ENCODE data around the gene KRT86.

KRT86 gene

GRCh38 chr12:52305921-52306705 is 31.7 kb downstream of the KRT86 start:
- Histone ChIP-seq H3K4me3 (ENCODE audit: low read length) (no peak overlapping the region), H3K4me1 (ENCODE audit: low read length) (no peaks in the 10 kb centered on the region), H3K79me2 (ENCODE audit: low read length) (no peaks in the 10 kb centered on the region), H3K27ac (ENCODE audit: low read length) (no peak overlapping the region), H3K4me2 (ENCODE audit: low read length) (no peak overlapping the region), H3K9ac (ENCODE audit: low read length) (no peak overlapping the region), H3K36me3 (replicated peaks; ENCODE audit: low read depth, low read length) (no peaks in the 10 kb centered on the region), H4K20me1 (ENCODE audit: insufficient read depth, low read length) (no peaks in the 10 kb centered on the region), H3K9me3 (ENCODE audit: insufficient read depth, low read length) (no peaks in the 10 kb centered on the region), H2AFZ (ENCODE audit: low read depth, low read length) (no peak overlapping the region), H3K27me3 (ENCODE audit: low read depth, low read length) (peaks cover 9% of the 10 kb centered on the region; the same call in 1 of the 2 replicates)
- TF ChIP-seq, protein P1, sequence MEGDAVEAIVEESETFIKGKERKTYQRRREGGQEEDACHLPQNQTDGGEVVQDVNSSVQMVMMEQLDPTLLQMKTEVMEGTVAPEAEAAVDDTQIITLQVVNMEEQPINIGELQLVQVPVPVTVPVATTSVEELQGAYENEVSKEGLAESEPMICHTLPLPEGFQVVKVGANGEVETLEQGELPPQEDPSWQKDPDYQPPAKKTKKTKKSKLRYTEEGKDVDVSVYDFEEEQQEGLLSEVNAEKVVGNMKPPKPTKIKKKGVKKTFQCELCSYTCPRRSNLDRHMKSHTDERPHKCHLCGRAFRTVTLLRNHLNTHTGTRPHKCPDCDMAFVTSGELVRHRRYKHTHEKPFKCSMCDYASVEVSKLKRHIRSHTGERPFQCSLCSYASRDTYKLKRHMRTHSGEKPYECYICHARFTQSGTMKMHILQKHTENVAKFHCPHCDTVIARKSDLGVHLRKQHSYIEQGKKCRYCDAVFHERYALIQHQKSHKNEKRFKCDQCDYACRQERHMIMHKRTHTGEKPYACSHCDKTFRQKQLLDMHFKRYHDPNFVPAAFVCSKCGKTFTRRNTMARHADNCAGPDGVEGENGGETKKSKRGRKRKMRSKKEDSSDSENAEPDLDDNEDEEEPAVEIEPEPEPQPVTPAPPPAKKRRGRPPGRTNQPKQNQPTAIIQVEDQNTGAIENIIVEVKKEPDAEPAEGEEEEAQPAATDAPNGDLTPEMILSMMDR (IDR thresholded peaks at IDR 0.05; ENCODE audit: low read depth, low read length), result peak; percentile 45
- no peak for TF ChIP-seq EZH2phosphoT487 (IDR thresholded peaks at IDR 0.05; ENCODE audit: low read depth)

DNA sequence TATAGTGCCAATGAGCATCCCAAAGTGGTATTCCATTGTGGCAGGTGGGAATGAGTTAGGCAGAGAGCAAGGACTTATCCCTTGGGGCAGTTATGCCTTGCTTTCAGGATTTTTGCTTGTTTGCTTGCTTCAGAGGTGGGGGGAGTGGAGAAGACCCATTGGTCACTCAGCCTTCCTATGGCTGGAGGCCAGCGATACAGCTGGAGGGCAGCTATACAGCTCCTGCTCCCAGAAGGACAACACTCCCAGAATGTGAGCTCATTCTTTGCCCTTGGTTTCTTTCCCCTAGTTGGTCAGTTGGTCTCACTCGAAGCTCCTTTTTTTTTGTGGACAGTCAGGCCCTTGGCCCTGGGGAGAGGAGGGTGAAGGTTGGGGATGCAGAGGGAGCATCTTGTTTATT is 32.3 kb downstream of the KRT86 start:
- Histone ChIP-seq H4K20me1 (ENCODE audit: insufficient read depth, low read length) (no peaks in the 10 kb centered on the region), H3K9ac (ENCODE audit: low read length) (no peak overlapping the region), H3K27ac (ENCODE audit: low read length) (no peak overlapping the region), H2AFZ (ENCODE audit: low read depth, low read length) (no peak overlapping the region), H3K27me3 (ENCODE audit: low read depth, low read length) (peaks cover 13% of the 10 kb centered on the region), H3K9me3 (ENCODE audit: insufficient read depth, low read length) (no peaks in the 10 kb centered on the region), H3K4me2 (ENCODE audit: low read length) (no peak overlapping the region), H3K36me3 (replicated peaks; ENCODE audit: low read depth, low read length) (no peaks in the 10 kb centered on the region), H3K4me1 (ENCODE audit: low read length) (no peaks in the 10 kb centered on the region), H3K4me3 (ENCODE audit: low read length) (no peak overlapping the region), H3K79me2 (ENCODE audit: low read length) (no peaks in the 10 kb centered on the region)
- TF ChIP-seq, protein P1 (IDR thresholded peaks at IDR 0.05; ENCODE audit: low read depth, low read length), result no peak
- no peak for TF ChIP-seq EZH2phosphoT487 (IDR thresholded peaks at IDR 0.05; ENCODE audit: low read depth)

- Histone ChIP-seq H3K27me3 (ENCODE audit: low read depth, low read length) (peaks cover 27% of the 10 kb centered on the region), H2AFZ (ENCODE audit: low read depth, low read length) (no peak overlapping the region), H3K4me1 (ENCODE audit: low read length) (no peaks in the 10 kb centered on the region), H3K27ac (ENCODE audit: low read length) (no peak overlapping the region), H3K79me2 (ENCODE audit: low read length) (no peaks in the 10 kb centered on the region), H3K9ac (ENCODE audit: low read length) (no peak overlapping the region), H3K4me3 (ENCODE audit: low read length) (no peak overlapping the region), H3K4me2 (ENCODE audit: low read length) (no peak overlapping the region), H3K9me3 (ENCODE audit: insufficient read depth, low read length) (no peaks in the 10 kb centered on the region), H4K20me1 (ENCODE audit: insufficient read depth, low read length) (no peaks in the 10 kb centered on the region), H3K36me3 (replicated peaks; ENCODE audit: low read depth, low read length) (no peaks in the 10 kb centered on the region)
- TF ChIP-seq, protein P1 (IDR thresholded peaks at IDR 0.05; ENCODE audit: low read depth, low read length), result no peak
- no peak for TF ChIP-seq EZH2phosphoT487 (IDR thresholded peaks at IDR 0.05; ENCODE audit: low read depth)
Observed at GRCh38 chr12:52307836-52308805, 33.7 kb downstream of the KRT86 start.

Data from OCI-LY3 (cell line).